Measurements from ENCODE around the gene CRYBB1.
A peak's percentile ranks its signal among the peaks of the same experiment; 100 is the strongest.

Gene CRYBB1
- total RNA-seq: 2.1 to 14.0 (median 6.7) reads per million in 17 experiments

- peak; percentile 71 to 83 (median 78) for DNase-seq
These were observed at the start of gene CRYBB1 for GRCh38 chr22:26617271-26618199. TSS of gene CRYBB1 (minus strand) at chr22:26618027. CDS start at chr22:26616319, 1,708 bp downstream.

- no peak for DNase-seq
These were observed 49.3 kb upstream of the CRYBB1 start for GRCh38 chr22:26667140-26667539.

- DNase-seq: no peak
These were observed 48.0 kb upstream of the CRYBB1 start for GRCh38 chr22:26665813-26666231.

- DNase-seq: no peak
These were observed 45.6 kb upstream of the CRYBB1 start for GRCh38 chr22:26663374-26663923.

- DNase-seq: no peak
These were observed 44.3 kb upstream of the CRYBB1 start for GRCh38 chr22:26662160-26662559.

GRCh38 chr22:26660961-26661578, 43.2 kb upstream of the CRYBB1 start:
- no peak for DNase-seq

GRCh38 chr22:26660356-26660755, 42.5 kb upstream of the CRYBB1 start:
- peak in 2 of 4 experiments; percentile 45 to 58 for DNase-seq

GRCh38 chr22:26658671-26659478, 41.0 kb upstream of the CRYBB1 start:
- DNase-seq: peak in 3 of 4 experiments; percentile 50 to 63 (median 50)

GRCh38 chr22:26658161-26658560, 40.3 kb upstream of the CRYBB1 start:
- no peak for DNase-seq

- DNase-seq: peak in 3 of 4 experiments; percentile 24 to 57 (median 49)
These were observed 39.3 kb upstream of the CRYBB1 start, which contains the start of gene MIAT for GRCh38 chr22:26656891-26657851. TSS of gene MIAT (plus strand) at chr22:26657588.

GRCh38 chr22:26651815-26652214, 34.0 kb upstream of the CRYBB1 start:
- DNase-seq: peak in 3 of 4 experiments; percentile 19 to 42 (median 33)

GRCh38 chr22:26650722-26651421, 33.0 kb upstream of the CRYBB1 start:
- DNase-seq: no peak

GRCh38 chr22:26648528-26649388, 30.9 kb upstream of the CRYBB1 start:
- peak; percentile 60 to 89 (median 76) for DNase-seq

GRCh38 chr22:26648011-26648497, 30.2 kb upstream of the CRYBB1 start:
- peak in 2 of 4 experiments; percentile 31 to 37 for DNase-seq

- DNase-seq: no peak
These were observed 28.3 kb upstream of the CRYBB1 start for GRCh38 chr22:26646158-26646557.

- no peak for DNase-seq
These were observed 25.7 kb upstream of the CRYBB1 start for GRCh38 chr22:26643418-26644100.

GRCh38 chr22:26642465-26643417, 24.9 kb upstream of the CRYBB1 start:
- no peak for DNase-seq
